Measurements from ENCODE around the gene SPATS2.

SPATS2 gene

GRCh38 chr12:49566361-49566760 is 199.1 kb downstream of the SPATS2 start:
- H3K36me3 ChIP-seq: peaks cover 49% of the 10 kb centered on the region
- no peak overlapping the region for H3K27ac ChIP-seq
- H3K27me3 ChIP-seq (ENCODE audit: insufficient read depth, low read depth, severe bottlenecking): no peaks in the 10 kb centered on the region
- DNase-seq: no peak
- TF ChIP-seq CTCF (IDR thresholded peaks at IDR 0.05; ENCODE audit: low read depth, low read length): no peak
- no peak overlapping the region for H3K4me3 ChIP-seq (ENCODE audit: low read depth, low read length)
- H3K9me3 ChIP-seq (ENCODE audit: severe bottlenecking): no peaks in the 10 kb centered on the region

GRCh38 chr12:49567302-49567610 is 200.0 kb downstream of the SPATS2 start:
- no peaks in the 10 kb centered on the region for H3K9me3 ChIP-seq (ENCODE audit: severe bottlenecking)
- no peak for TF ChIP-seq CTCF (IDR thresholded peaks at IDR 0.05; ENCODE audit: low read depth, low read length)
- H3K27ac ChIP-seq: peak overlapping the region; percentile 99
- peaks cover 46% of the 10 kb centered on the region for H3K36me3 ChIP-seq
- no peaks in the 10 kb centered on the region for H3K27me3 ChIP-seq (ENCODE audit: insufficient read depth, low read depth, severe bottlenecking)
- peak overlapping the region; percentile 78 for H3K4me3 ChIP-seq (ENCODE audit: low read depth, low read length)
- no peak for DNase-seq

- H3K9me3 ChIP-seq (ENCODE audit: severe bottlenecking): no peaks in the 10 kb centered on the region
- peaks cover 42% of the 10 kb centered on the region for H3K36me3 ChIP-seq
- peak within 1 kb of the TSS; percentile 99 for H3K27ac ChIP-seq
- peak within 1 kb of the TSS; percentile 78 for H3K4me3 ChIP-seq (ENCODE audit: low read depth, low read length)
- H3K27me3 ChIP-seq (ENCODE audit: insufficient read depth, low read depth, severe bottlenecking): no peaks in the 10 kb centered on the region
- TF ChIP-seq CTCF (IDR thresholded peaks at IDR 0.05; ENCODE audit: low read depth, low read length): no peak
- DNase-seq: peak; percentile 89
Measured at GRCh38 chr12:49567611-49568441, 200.6 kb downstream of the SPATS2 start, which contains the start of gene MCRS1. MCRS1 (minus strand) TSS chr12:49568142; CDS start chr12:49566731, 1,411 bp downstream.

GRCh38 chr12:49568442-49569162 is 201.3 kb downstream of the SPATS2 start:
- peaks cover 41% of the 10 kb centered on the region for H3K36me3 ChIP-seq
- no peaks in the 10 kb centered on the region for H3K9me3 ChIP-seq (ENCODE audit: severe bottlenecking)
- H3K27ac ChIP-seq: peak overlapping the region; percentile 99
- H3K27me3 ChIP-seq (ENCODE audit: insufficient read depth, low read depth, severe bottlenecking): no peaks in the 10 kb centered on the region
- no peak for TF ChIP-seq CTCF (IDR thresholded peaks at IDR 0.05; ENCODE audit: low read depth, low read length)
- peak overlapping the region; percentile 78 for H3K4me3 ChIP-seq (ENCODE audit: low read depth, low read length)
- no peak for DNase-seq
